ENCODE measurements around the gene SOWAHA. TPM values are rescaled to one million over a fixed set of nuclear protein-coding genes. Genes with fewer than 3 reads are reported as not detected.

SOWAHA gene
- total RNA-seq, 1 experiment from 2014 or later, result 0.20 TPM

DNA sequence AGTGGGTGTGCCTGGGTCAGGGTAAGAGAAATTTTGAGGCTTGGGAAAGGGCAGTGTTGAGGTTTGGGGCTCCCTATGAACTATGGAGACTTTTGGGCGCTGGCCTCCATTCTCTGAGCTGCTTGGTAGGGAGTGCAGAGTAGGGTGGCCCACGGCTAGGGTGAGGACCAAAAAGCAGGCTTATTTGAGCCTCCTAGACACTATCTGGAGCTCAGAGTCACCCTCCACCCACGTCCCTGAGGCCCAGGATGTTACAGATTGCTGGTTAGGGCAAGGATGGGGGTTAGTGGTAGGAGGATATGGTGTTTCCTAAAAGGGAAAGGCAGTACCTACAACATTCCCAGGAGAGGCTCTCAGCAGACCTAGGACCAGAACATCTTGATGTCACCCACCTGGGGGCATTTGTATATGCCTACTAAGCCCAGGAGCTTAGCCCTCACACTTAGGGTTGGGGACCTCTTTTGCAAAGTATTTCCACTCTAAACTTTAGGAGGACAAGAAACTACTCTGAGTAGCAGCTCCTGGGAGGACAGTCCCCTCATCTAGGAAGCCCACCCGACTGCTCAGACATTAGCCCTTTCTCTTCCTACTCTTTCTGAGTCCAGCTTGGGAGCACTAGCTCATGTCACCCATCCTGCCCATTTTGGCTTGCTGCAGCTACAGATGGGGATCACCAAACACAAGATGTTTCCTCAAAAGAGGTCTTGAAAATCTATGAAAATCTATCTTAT, 15.0 kb downstream of the SOWAHA start:
- peaks cover 11 to 23% of the 10 kb centered on the region in 2 experiments for H3K4me1 Mint-ChIP-seq
- no peak overlapping the region for H3K14ac ChIP-seq (ENCODE audit: insufficient read depth, low read length)
- no peaks in the 10 kb centered on the region for H3K79me1 ChIP-seq (ENCODE audit: insufficient read depth, low read depth, low read length, poor library complexity, severe bottlenecking)
- H2AFZ ChIP-seq (ENCODE audit: low read length), result no peak overlapping the region
- H3K4me3 Mint-ChIP-seq, result no peak overlapping the region; a peak in 2 of 5 replicates
- no peak overlapping the region for H2BK120ac ChIP-seq (ENCODE audit: low read depth, low read length, poor library complexity, severe bottlenecking)
- H2BK20ac ChIP-seq (ENCODE audit: low read depth, low read length, poor library complexity, severe bottlenecking), result no peak overlapping the region
- H3K79me2 ChIP-seq (ENCODE audit: insufficient read depth, low read length), result no peaks in the 10 kb centered on the region
- peaks cover 3 to 6% (median 4%) of the 10 kb centered on the region in 3 experiments; a peak in 6 of 7 replicates for H3K36me3 Mint-ChIP-seq (ENCODE audit: insufficient read depth in 1 of 3, low read depth in 3 of 3)
- H3K4me1 ChIP-seq (ENCODE audit: insufficient read depth, low read length), result peaks cover 3% of the 10 kb centered on the region
- H4K5ac ChIP-seq (ENCODE audit: insufficient read length, low read depth, low read length), result no peak overlapping the region
- H2AK5ac ChIP-seq (ENCODE audit: insufficient read length, low read length), result no peak overlapping the region
- H3K27ac ChIP-seq (ENCODE audit: insufficient read length, low read depth, low read length), result no peak overlapping the region
- H3K18ac ChIP-seq (ENCODE audit: insufficient read length, low read depth, low read length), result no peak overlapping the region
- no peak overlapping the region for H2BK12ac ChIP-seq (ENCODE audit: insufficient read length, low read depth, low read length)
- no peak overlapping the region for H3K4ac ChIP-seq (ENCODE audit: low read depth, low read length)
- no peaks in the 10 kb centered on the region for H4K20me1 ChIP-seq (ENCODE audit: control insufficient read depth, insufficient read depth, insufficient read length)
- no peak overlapping the region for H3T11ph ChIP-seq (ENCODE audit: low read length)
- no peak overlapping the region for H3K4me2 ChIP-seq (ENCODE audit: insufficient read depth, insufficient read length, low read length)
- H3K9me3 ChIP-seq (ENCODE audit: control insufficient read depth, low read depth, low read length), result no peaks in the 10 kb centered on the region
- peaks cover 21% of the 10 kb centered on the region for H3K23me2 ChIP-seq (ENCODE audit: insufficient read length, low read depth, low read length, poor library complexity, severe bottlenecking)
- WGBS (ENCODE audit: extremely low coverage, insufficient read length, low lambda C conversion rate), result no CpG with 5 or more reads among the region's 4 CpGs
- H3K9me3 Mint-ChIP-seq, result no peaks in the 10 kb centered on the region; a peak in 1 of 5 replicates
- DNase-seq, result no peak
- TF ChIP-seq CTCF (conservative IDR thresholded peaks at IDR 0.05), result no peak
- peaks cover 75% of the 10 kb centered on the region for H3K27me3 Mint-ChIP-seq (ENCODE audit: low read depth)
- no peak overlapping the region for H3K23ac ChIP-seq (ENCODE audit: insufficient read length, low read depth, low read length)
- H2BK5ac ChIP-seq (ENCODE audit: insufficient read length, low read length), result no peak overlapping the region
- no peak overlapping the region for H3K27ac Mint-ChIP-seq
- peaks cover 25% of the 10 kb centered on the region; the same call in 1 of the 2 replicates for H3K27me3 ChIP-seq (ENCODE audit: insufficient read depth, low read length)
- H2BK15ac ChIP-seq (ENCODE audit: low read depth, low read length), result no peak overlapping the region
- H4K91ac ChIP-seq (ENCODE audit: insufficient read length, low read depth, low read length), result no peak overlapping the region
- H4K8ac ChIP-seq (replicated peaks; ENCODE audit: insufficient read length, low read depth, low read length), result no peak overlapping the region
- no peak overlapping the region for H3K9ac ChIP-seq (ENCODE audit: extremely low read depth, insufficient read length, low read length)
- H3K56ac ChIP-seq (ENCODE audit: insufficient read length, low read depth, low read length), result no peak overlapping the region
